Measurements from ENCODE around the gene MTMR4.

DNA sequence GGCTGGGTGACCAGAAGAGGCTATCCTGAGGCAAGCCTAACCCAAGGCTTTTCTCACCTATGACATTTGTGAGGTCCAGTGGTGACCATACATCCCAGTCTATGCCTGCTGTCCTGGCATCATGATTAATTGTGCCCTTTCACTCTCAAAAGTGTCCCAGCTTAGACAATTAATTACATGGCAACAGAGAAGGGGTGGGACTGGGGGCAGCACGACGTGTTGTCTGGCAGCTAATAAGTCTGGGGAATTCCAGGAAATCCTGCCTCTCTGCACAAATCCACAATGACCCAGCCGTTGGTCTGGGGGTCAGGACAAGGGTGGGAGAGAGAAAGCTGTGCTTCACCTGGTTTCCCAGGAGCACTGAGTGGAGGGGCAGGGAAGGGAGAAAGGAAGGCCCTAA, 14.0 kb upstream of the MTMR4 start:
- no peak for TF ChIP-seq POLR2A (IDR thresholded peaks at IDR 0.05)
- TF ChIP-seq, protein P1, sequence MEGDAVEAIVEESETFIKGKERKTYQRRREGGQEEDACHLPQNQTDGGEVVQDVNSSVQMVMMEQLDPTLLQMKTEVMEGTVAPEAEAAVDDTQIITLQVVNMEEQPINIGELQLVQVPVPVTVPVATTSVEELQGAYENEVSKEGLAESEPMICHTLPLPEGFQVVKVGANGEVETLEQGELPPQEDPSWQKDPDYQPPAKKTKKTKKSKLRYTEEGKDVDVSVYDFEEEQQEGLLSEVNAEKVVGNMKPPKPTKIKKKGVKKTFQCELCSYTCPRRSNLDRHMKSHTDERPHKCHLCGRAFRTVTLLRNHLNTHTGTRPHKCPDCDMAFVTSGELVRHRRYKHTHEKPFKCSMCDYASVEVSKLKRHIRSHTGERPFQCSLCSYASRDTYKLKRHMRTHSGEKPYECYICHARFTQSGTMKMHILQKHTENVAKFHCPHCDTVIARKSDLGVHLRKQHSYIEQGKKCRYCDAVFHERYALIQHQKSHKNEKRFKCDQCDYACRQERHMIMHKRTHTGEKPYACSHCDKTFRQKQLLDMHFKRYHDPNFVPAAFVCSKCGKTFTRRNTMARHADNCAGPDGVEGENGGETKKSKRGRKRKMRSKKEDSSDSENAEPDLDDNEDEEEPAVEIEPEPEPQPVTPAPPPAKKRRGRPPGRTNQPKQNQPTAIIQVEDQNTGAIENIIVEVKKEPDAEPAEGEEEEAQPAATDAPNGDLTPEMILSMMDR (IDR thresholded peaks at IDR 0.05) = no peak

All from body of pancreas (tissue), 4 donors.